ENCODE results near the gene BEND5.
A peak's percentile ranks its signal among the peaks of the same experiment; 100 is the strongest.

BEND5 gene

GRCh38 chr1:48725341-48726046 lies 51.2 kb downstream of the BEND5 start:
- no peaks in the 10 kb centered on the region for H3K4me1 ChIP-seq (ENCODE audit: control insufficient read depth, insufficient read depth, low read length)
- no peak overlapping the region for H3K9ac ChIP-seq (ENCODE audit: low read depth, low read length)
- no peak overlapping the region for H3K27ac ChIP-seq (ENCODE audit: low read depth, low read length)
- H3K9me3 ChIP-seq (ENCODE audit: control insufficient read depth, insufficient read depth, low read length), result no peaks in the 10 kb centered on the region
- H3K4me3 ChIP-seq (ENCODE audit: low read depth, low read length), result no peak overlapping the region
- peaks cover 4% of the 10 kb centered on the region; the same call in 1 of the 2 replicates for H3K36me3 ChIP-seq (ENCODE audit: control insufficient read depth, insufficient read depth, low read length)
- H3K27me3 ChIP-seq (ENCODE audit: control insufficient read depth, insufficient read depth, low read length), result no peaks in the 10 kb centered on the region

- H3K27ac ChIP-seq (ENCODE audit: low read depth, low read length), result no peak overlapping the region
- no peaks in the 10 kb centered on the region for H3K9me3 ChIP-seq (ENCODE audit: control insufficient read depth, insufficient read depth, low read length)
- no peaks in the 10 kb centered on the region for H3K4me1 ChIP-seq (ENCODE audit: control insufficient read depth, insufficient read depth, low read length)
- no peaks in the 10 kb centered on the region for H3K36me3 ChIP-seq (ENCODE audit: control insufficient read depth, insufficient read depth, low read length)
- no peak overlapping the region for H3K9ac ChIP-seq (ENCODE audit: low read depth, low read length)
- no peaks in the 10 kb centered on the region for H3K27me3 ChIP-seq (ENCODE audit: control insufficient read depth, insufficient read depth, low read length)
- no peak overlapping the region for H3K4me3 ChIP-seq (ENCODE audit: low read depth, low read length)
Measured at GRCh38 chr1:48720929-48721328, 55.8 kb downstream of the BEND5 start.

GRCh38 chr1:48718705-48719104 lies 58.0 kb downstream of the BEND5 start:
- H3K9ac ChIP-seq (ENCODE audit: low read depth, low read length), result no peak overlapping the region
- H3K27ac ChIP-seq (ENCODE audit: low read depth, low read length), result no peak overlapping the region
- no peak overlapping the region for H3K4me3 ChIP-seq (ENCODE audit: low read depth, low read length)
- no peaks in the 10 kb centered on the region for H3K27me3 ChIP-seq (ENCODE audit: control insufficient read depth, insufficient read depth, low read length)
- no peaks in the 10 kb centered on the region for H3K4me1 ChIP-seq (ENCODE audit: control insufficient read depth, insufficient read depth, low read length)
- H3K9me3 ChIP-seq (ENCODE audit: control insufficient read depth, insufficient read depth, low read length), result no peaks in the 10 kb centered on the region
- no peaks in the 10 kb centered on the region for H3K36me3 ChIP-seq (ENCODE audit: control insufficient read depth, insufficient read depth, low read length)

GRCh38 chr1:48718116-48718630 lies 58.5 kb downstream of the BEND5 start:
- Histone ChIP-seq H3K27ac (ENCODE audit: low read depth, low read length) (no peak overlapping the region), H3K27me3 (ENCODE audit: control insufficient read depth, insufficient read depth, low read length) (no peaks in the 10 kb centered on the region), H3K9ac (ENCODE audit: low read depth, low read length) (no peak overlapping the region), H3K4me1 (ENCODE audit: control insufficient read depth, insufficient read depth, low read length) (no peaks in the 10 kb centered on the region), H3K36me3 (ENCODE audit: control insufficient read depth, insufficient read depth, low read length) (no peaks in the 10 kb centered on the region), H3K4me3 (ENCODE audit: low read depth, low read length) (no peak overlapping the region), H3K9me3 (ENCODE audit: control insufficient read depth, insufficient read depth, low read length) (no peaks in the 10 kb centered on the region)

GRCh38 chr1:48717082-48717481 lies 59.6 kb downstream of the BEND5 start:
- no peaks in the 10 kb centered on the region for H3K9me3 ChIP-seq (ENCODE audit: control insufficient read depth, insufficient read depth, low read length)
- no peaks in the 10 kb centered on the region for H3K27me3 ChIP-seq (ENCODE audit: control insufficient read depth, insufficient read depth, low read length)
- no peak overlapping the region for H3K4me3 ChIP-seq (ENCODE audit: low read depth, low read length)
- H3K36me3 ChIP-seq (ENCODE audit: control insufficient read depth, insufficient read depth, low read length), result no peaks in the 10 kb centered on the region
- H3K4me1 ChIP-seq (ENCODE audit: control insufficient read depth, insufficient read depth, low read length), result no peaks in the 10 kb centered on the region
- no peak overlapping the region for H3K9ac ChIP-seq (ENCODE audit: low read depth, low read length)
- no peak overlapping the region for H3K27ac ChIP-seq (ENCODE audit: low read depth, low read length)

- H3K27ac ChIP-seq (ENCODE audit: low read depth, low read length), result no peak overlapping the region
- no peaks in the 10 kb centered on the region for H3K27me3 ChIP-seq (ENCODE audit: control insufficient read depth, insufficient read depth, low read length)
- no peaks in the 10 kb centered on the region for H3K4me1 ChIP-seq (ENCODE audit: control insufficient read depth, insufficient read depth, low read length)
- H3K9me3 ChIP-seq (ENCODE audit: control insufficient read depth, insufficient read depth, low read length), result no peaks in the 10 kb centered on the region
- H3K9ac ChIP-seq (ENCODE audit: low read depth, low read length), result no peak overlapping the region
- no peak overlapping the region for H3K4me3 ChIP-seq (ENCODE audit: low read depth, low read length)
- H3K36me3 ChIP-seq (ENCODE audit: control insufficient read depth, insufficient read depth, low read length), result no peaks in the 10 kb centered on the region
Measured at GRCh38 chr1:48715921-48716320, 60.8 kb downstream of the BEND5 start.

GRCh38 chr1:48710915-48711314 lies 65.8 kb downstream of the BEND5 start:
- H3K27me3 ChIP-seq (ENCODE audit: control insufficient read depth, insufficient read depth, low read length), result no peaks in the 10 kb centered on the region
- no peak overlapping the region for H3K27ac ChIP-seq (ENCODE audit: low read depth, low read length)
- no peak overlapping the region for H3K9ac ChIP-seq (ENCODE audit: low read depth, low read length)
- no peaks in the 10 kb centered on the region for H3K36me3 ChIP-seq (ENCODE audit: control insufficient read depth, insufficient read depth, low read length)
- peaks cover 11% of the 10 kb centered on the region; the same call in 1 of the 2 replicates for H3K4me1 ChIP-seq (ENCODE audit: control insufficient read depth, insufficient read depth, low read length)
- H3K4me3 ChIP-seq (ENCODE audit: low read depth, low read length), result no peak overlapping the region
- H3K9me3 ChIP-seq (ENCODE audit: control insufficient read depth, insufficient read depth, low read length), result no peaks in the 10 kb centered on the region

DNA sequence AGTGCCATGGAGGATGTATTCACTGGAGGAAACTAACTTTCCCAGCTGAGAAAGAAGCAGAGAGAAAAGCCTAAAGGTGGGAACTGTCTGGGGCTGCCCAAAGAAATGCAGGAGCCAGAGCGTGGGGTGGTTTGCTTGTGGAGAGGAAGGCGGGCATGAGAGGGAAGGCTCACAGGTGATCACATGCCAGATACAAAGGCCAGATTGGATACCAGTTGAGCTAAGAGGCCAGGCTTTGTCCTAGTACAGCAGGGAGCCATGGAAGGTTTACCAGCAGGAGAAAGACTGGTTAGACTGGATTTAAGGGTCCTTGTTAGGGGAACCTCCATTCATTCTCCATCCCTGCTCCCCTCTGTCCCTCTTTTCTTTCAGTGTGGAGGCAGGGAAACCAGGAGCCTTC lies 66.4 kb downstream of the BEND5 start:
- H3K9ac ChIP-seq (ENCODE audit: low read depth, low read length), result peak overlapping the region; percentile 22; the same call in 1 of the 2 replicates
- H3K9me3 ChIP-seq (ENCODE audit: control insufficient read depth, insufficient read depth, low read length), result no peaks in the 10 kb centered on the region
- H3K4me3 ChIP-seq (ENCODE audit: low read depth, low read length), result no peak overlapping the region
- peak overlapping the region; percentile 72 for H3K27ac ChIP-seq (ENCODE audit: low read depth, low read length)
- H3K36me3 ChIP-seq (ENCODE audit: control insufficient read depth, insufficient read depth, low read length), result no peaks in the 10 kb centered on the region
- peaks cover 11% of the 10 kb centered on the region; the same call in 1 of the 2 replicates for H3K4me1 ChIP-seq (ENCODE audit: control insufficient read depth, insufficient read depth, low read length)
- no peaks in the 10 kb centered on the region for H3K27me3 ChIP-seq (ENCODE audit: control insufficient read depth, insufficient read depth, low read length)

- no peaks in the 10 kb centered on the region for H3K36me3 ChIP-seq (ENCODE audit: control insufficient read depth, insufficient read depth, low read length)
- no peaks in the 10 kb centered on the region for H3K4me1 ChIP-seq (ENCODE audit: control insufficient read depth, insufficient read depth, low read length)
- H3K9ac ChIP-seq (ENCODE audit: low read depth, low read length), result no peak overlapping the region
- no peaks in the 10 kb centered on the region for H3K9me3 ChIP-seq (ENCODE audit: control insufficient read depth, insufficient read depth, low read length)
- H3K4me3 ChIP-seq (ENCODE audit: low read depth, low read length), result no peak overlapping the region
- H3K27ac ChIP-seq (ENCODE audit: low read depth, low read length), result no peak overlapping the region
- H3K27me3 ChIP-seq (ENCODE audit: control insufficient read depth, insufficient read depth, low read length), result no peaks in the 10 kb centered on the region; the same call in 1 of the 2 replicates
Measured at GRCh38 chr1:48704736-48705135, 72.0 kb downstream of the BEND5 start.

GRCh38 chr1:48701445-48701844 lies 75.2 kb downstream of the BEND5 start:
- Histone ChIP-seq H3K27ac (ENCODE audit: low read depth, low read length) (no peak overlapping the region), H3K4me1 (ENCODE audit: control insufficient read depth, insufficient read depth, low read length) (no peaks in the 10 kb centered on the region), H3K4me3 (ENCODE audit: low read depth, low read length) (no peak overlapping the region), H3K9me3 (ENCODE audit: control insufficient read depth, insufficient read depth, low read length) (no peaks in the 10 kb centered on the region), H3K9ac (ENCODE audit: low read depth, low read length) (no peak overlapping the region), H3K36me3 (ENCODE audit: control insufficient read depth, insufficient read depth, low read length) (no peaks in the 10 kb centered on the region), H3K27me3 (ENCODE audit: control insufficient read depth, insufficient read depth, low read length) (no peaks in the 10 kb centered on the region; the same call in 1 of the 2 replicates)

DNA sequence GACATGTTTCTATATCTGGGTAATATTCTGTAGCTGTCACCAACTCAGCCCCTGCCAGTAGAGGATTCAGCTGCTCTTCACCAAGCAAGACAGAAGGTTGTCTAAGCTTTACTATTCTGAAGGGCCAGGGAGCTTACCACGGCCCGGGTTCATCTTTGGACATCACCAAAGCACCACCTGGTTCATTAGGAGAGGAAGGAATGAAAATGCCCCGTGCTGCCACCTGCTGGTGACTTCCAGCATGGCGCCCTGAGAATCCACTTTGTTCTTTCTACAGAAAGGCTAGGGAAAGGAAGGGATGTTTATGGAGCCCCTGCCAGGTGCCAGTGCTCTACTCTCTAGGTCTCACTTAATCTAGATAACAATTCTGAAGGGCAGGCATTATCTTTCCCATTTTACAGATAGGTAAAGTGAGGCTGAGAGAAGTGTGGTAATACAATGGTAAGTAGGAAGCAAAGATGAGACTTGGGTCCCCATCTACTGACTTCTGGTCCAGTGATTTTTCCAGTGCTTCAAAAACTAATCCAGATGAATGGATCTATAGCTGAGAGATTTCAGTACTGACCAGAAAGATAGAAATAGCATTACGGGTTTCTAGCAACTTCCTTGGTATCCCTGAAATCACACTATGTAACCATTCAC lies 79.5 kb downstream of the BEND5 start:
- Histone ChIP-seq H3K4me1 (ENCODE audit: control insufficient read depth, insufficient read depth, low read length) (no peaks in the 10 kb centered on the region), H3K4me3 (ENCODE audit: low read depth, low read length) (no peak overlapping the region), H3K36me3 (ENCODE audit: control insufficient read depth, insufficient read depth, low read length) (no peaks in the 10 kb centered on the region), H3K27ac (ENCODE audit: low read depth, low read length) (no peak overlapping the region), H3K27me3 (ENCODE audit: control insufficient read depth, insufficient read depth, low read length) (no peaks in the 10 kb centered on the region), H3K9ac (ENCODE audit: low read depth, low read length) (no peak overlapping the region), H3K9me3 (ENCODE audit: control insufficient read depth, insufficient read depth, low read length) (no peaks in the 10 kb centered on the region)
